Rectal smooth muscle tissue (tissue), 1 donor: Measurements from ENCODE around the gene IFT172.

Experiments used
- H3K27ac ChIP-seq: one replicate; pipeline ENCODE4 v1.7.0; 2013; ENCODE audit warnings: low read depth, low read length, inconsistent platforms
- H3K27me3 ChIP-seq: one replicate; pipeline ENCODE4 v1.7.0; 2013; ENCODE audit warnings: low read length; ENCODE audit not compliant: control insufficient read depth, insufficient read depth
- H3K36me3 ChIP-seq: one replicate; pipeline ENCODE4 v1.7.0; 2013; ENCODE audit warnings: low read length; ENCODE audit not compliant: control insufficient read depth, insufficient read depth
- H3K4me1 ChIP-seq: one replicate; pipeline ENCODE4 v1.7.0; 2013; ENCODE audit warnings: low read length; ENCODE audit not compliant: control insufficient read depth, insufficient read depth
- H3K4me3 ChIP-seq: one replicate; pipeline ENCODE4 v1.7.0; 2013; ENCODE audit warnings: low read length
- H3K9ac ChIP-seq: one replicate; pipeline ENCODE4 v1.7.0; 2013; ENCODE audit warnings: low read length

The IFT172 gene

DNA sequence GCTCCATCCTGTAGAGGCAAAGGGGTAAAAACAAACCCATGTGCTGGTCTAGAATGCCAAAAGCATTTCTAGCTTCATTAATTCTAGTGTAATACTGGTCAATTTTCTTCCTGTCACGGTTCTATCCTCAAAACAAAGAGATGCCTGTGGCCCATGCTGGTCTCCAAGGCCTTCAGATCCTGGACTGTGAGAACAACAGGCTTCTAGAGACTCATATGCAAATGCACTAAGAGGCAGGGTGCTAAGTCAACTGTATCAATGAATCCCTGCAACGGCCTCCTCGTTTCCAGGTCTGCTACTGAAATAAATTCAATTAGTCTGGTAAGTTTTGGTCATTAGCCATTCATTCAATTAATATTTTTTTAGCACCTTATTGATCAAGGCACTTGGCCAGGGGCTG is 4.0 kb downstream of the IFT172 start:
- Histone ChIP-seq H3K27ac (no peak overlapping the region), H3K27me3 (no peaks in the 10 kb centered on the region), H3K36me3 (peaks cover 17% of the 10 kb centered on the region), H3K9ac (no peak overlapping the region), H3K4me1 (peaks cover 5% of the 10 kb centered on the region), H3K4me3 (no peak overlapping the region)

GRCh38 chr2:27471961-27472360 is 17.6 kb downstream of the IFT172 start:
- Histone ChIP-seq H3K9ac (no peak overlapping the region), H3K36me3 (peaks cover 11% of the 10 kb centered on the region), H3K4me1 (no peaks in the 10 kb centered on the region)

DNA sequence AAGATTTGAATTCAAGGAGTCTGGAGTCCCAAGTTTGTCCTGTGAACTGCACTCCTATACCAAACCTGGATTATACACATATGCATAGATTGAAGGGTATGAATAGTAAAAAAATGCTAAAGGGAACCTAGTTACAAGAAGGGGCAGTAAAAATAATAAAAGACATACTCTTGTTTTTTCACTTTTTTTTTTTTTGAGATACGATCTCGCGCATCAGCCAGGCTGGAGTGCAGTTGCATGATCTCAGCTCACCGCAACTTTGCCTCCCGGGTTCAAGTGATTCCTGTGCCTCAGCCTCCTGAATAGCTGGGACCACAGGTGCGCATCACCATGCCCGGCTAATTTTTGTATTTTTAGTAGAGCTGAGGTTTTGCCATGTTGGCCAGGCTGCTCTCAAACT is 25.1 kb downstream of the IFT172 start:
- H3K36me3 ChIP-seq = peaks cover 6% of the 10 kb centered on the region
- no peaks in the 10 kb centered on the region for H3K4me1 ChIP-seq
- H3K4me3 ChIP-seq = no peak overlapping the region
- H3K27ac ChIP-seq = no peak overlapping the region
- H3K9ac ChIP-seq = no peak overlapping the region
- H3K27me3 ChIP-seq = no peaks in the 10 kb centered on the region

More at GRCh38 chr2:27471961-27472360, 17.6 kb downstream of the IFT172 start:
- Histone ChIP-seq H3K27ac (no peak overlapping the region), H3K4me3 (no peak overlapping the region), H3K27me3 (no peaks in the 10 kb centered on the region)

GRCh38 chr2:27461118-27461517 is 28.4 kb downstream of the IFT172 start:
- H3K4me3 ChIP-seq = no peak overlapping the region
- H3K4me1 ChIP-seq = no peaks in the 10 kb centered on the region
- no peaks in the 10 kb centered on the region for H3K27me3 ChIP-seq
- no peak overlapping the region for H3K27ac ChIP-seq
- no peak overlapping the region for H3K9ac ChIP-seq
- peaks cover 15% of the 10 kb centered on the region for H3K36me3 ChIP-seq

DNA sequence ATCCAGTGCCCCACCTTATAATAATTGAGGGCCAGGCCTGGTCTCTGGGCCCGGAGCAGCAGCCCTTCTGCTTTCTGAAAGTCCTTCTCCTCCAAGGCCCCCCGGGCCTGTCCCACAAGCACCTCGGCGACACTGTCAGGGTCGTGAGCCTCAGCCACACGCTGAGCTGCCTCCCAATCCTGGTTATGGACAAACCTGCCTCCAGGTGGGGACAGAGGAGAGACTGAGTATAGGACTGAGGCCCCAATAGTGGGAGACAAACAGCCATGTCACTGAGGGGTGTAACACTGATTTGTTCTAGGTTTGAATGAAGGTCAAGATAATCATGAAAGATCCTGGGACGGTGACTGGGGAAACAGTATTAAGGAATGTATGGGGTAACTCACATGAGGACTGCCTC is 35.6 kb downstream of the IFT172 start:
- Histone ChIP-seq H3K4me3 (no peak overlapping the region), H3K36me3 (peaks cover 24% of the 10 kb centered on the region), H3K27ac (no peak overlapping the region), H3K9ac (no peak overlapping the region), H3K27me3 (no peaks in the 10 kb centered on the region), H3K4me1 (no peaks in the 10 kb centered on the region)

DNA sequence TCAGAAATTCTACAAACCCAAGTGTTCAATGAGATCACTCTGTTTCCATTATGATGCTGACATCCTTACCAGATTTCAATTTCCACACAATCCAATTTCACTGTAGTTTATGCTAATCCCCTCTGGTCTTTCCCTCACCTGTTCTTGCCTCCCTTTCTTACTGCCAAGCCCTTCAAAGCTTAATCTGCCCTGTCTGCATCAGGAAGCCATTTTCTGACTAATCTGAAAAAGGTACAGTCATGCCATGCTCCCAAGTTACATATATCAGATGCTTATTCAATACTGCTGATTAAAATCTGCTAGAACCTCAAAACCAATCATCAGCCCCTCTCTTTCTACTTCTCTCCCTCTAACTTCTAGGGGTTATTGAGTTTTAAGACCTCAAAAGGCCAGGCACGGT is 38.4 kb downstream of the IFT172 start:
- no peaks in the 10 kb centered on the region for H3K4me1 ChIP-seq
- H3K27me3 ChIP-seq = no peaks in the 10 kb centered on the region
- no peak overlapping the region for H3K9ac ChIP-seq
- H3K4me3 ChIP-seq = no peak overlapping the region
- H3K27ac ChIP-seq = no peak overlapping the region
- peaks cover 22% of the 10 kb centered on the region for H3K36me3 ChIP-seq

GRCh38 chr2:27448381-27448780 is 41.2 kb downstream of the IFT172 start:
- Histone ChIP-seq H3K4me3 (no peak overlapping the region), H3K27me3 (no peaks in the 10 kb centered on the region), H3K9ac (no peak overlapping the region), H3K27ac (no peak overlapping the region), H3K36me3 (peaks cover 11% of the 10 kb centered on the region), H3K4me1 (no peaks in the 10 kb centered on the region)

- H3K27ac ChIP-seq = no peak overlapping the region
- peaks cover 22% of the 10 kb centered on the region for H3K36me3 ChIP-seq
- H3K27me3 ChIP-seq = no peaks in the 10 kb centered on the region
- H3K4me3 ChIP-seq = peak overlapping the region; percentile 26
- no peaks in the 10 kb centered on the region for H3K4me1 ChIP-seq
- H3K9ac ChIP-seq = no peak overlapping the region
Observed at GRCh38 chr2:27446057-27446456, 43.5 kb downstream of the IFT172 start.

GRCh38 chr2:27445615-27446014 is 43.9 kb downstream of the IFT172 start:
- Histone ChIP-seq H3K27me3 (no peaks in the 10 kb centered on the region), H3K36me3 (peaks cover 26% of the 10 kb centered on the region), H3K27ac (no peak overlapping the region), H3K4me3 (peak overlapping the region; percentile 26), H3K9ac (no peak overlapping the region), H3K4me1 (no peaks in the 10 kb centered on the region)

- peaks cover 31% of the 10 kb centered on the region for H3K36me3 ChIP-seq
- no peaks in the 10 kb centered on the region for H3K4me1 ChIP-seq
- H3K9ac ChIP-seq = no peak overlapping the region
- no peak overlapping the region for H3K27ac ChIP-seq
- peak overlapping the region; percentile 26 for H3K4me3 ChIP-seq
- no peaks in the 10 kb centered on the region for H3K27me3 ChIP-seq
Observed at GRCh38 chr2:27445155-27445554, 44.4 kb downstream of the IFT172 start.

- no peak overlapping the region for H3K9ac ChIP-seq
- peak overlapping the region; percentile 62 for H3K4me3 ChIP-seq
- H3K27me3 ChIP-seq = no peaks in the 10 kb centered on the region
- H3K27ac ChIP-seq = no peak overlapping the region
- peaks cover 39% of the 10 kb centered on the region for H3K36me3 ChIP-seq
- H3K4me1 ChIP-seq = no peaks in the 10 kb centered on the region
Observed at GRCh38 chr2:27442920-27443282, 46.6 kb downstream of the IFT172 start.

GRCh38 chr2:27441958-27442919 is 47.3 kb downstream of the IFT172 start, which contains the start of gene KRTCAP3:
TSS of gene KRTCAP3 (plus strand) at chr2:27442381. CDS start at chr2:27442413, 32 bp downstream.
- Histone ChIP-seq H3K36me3 (peaks cover 37% of the 10 kb centered on the region), H3K27me3 (no peaks in the 10 kb centered on the region), H3K4me3 (peak within 1 kb of the TSS; percentile 62), H3K4me1 (no peaks in the 10 kb centered on the region), H3K9ac (no peak within 1 kb of the TSS), H3K27ac (no peak within 1 kb of the TSS)
